ENCODE data around the gene LCTL. TPM values are rescaled to one million over a fixed set of nuclear protein-coding genes. Genes with fewer than 3 reads are reported as not detected.

Gene LCTL
- total RNA-seq, 2 experiments from 2014 or later: not detected

GRCh38 chr15:66567897-66568296 is 2.1 kb upstream of the LCTL start:
- POLR2A ChIA-PET: no interaction called here
- Mint-ChIP-seq H3K27ac (no peak overlapping the region), H3K4me3 (no peak overlapping the region), H3K27me3 (peaks cover 3% of the 10 kb centered on the region), H3K4me1 (peaks cover 5% of the 10 kb centered on the region), H3K9me3 (no peaks in the 10 kb centered on the region), H3K36me3 (ENCODE audit: low read depth) (no peaks in the 10 kb centered on the region)
- CTCF ChIA-PET: interaction anchor here (0.9 kb wide), 1 partner anchor 12 kb away, joined by 3 read pairs; no protein-coding TSS in a partner anchor
- DNase-seq: no peak

GRCh38 chr15:66566963-66567531 is 1.2 kb upstream of the LCTL start:
- CTCF ChIA-PET: interaction anchor here (0.6 to 1.7 kb wide), 7 partner anchors 8 to 782 kb away, joined by 3 to 8 read pairs (median 4); no protein-coding TSS in a partner anchor
- H3K36me3 Mint-ChIP-seq (ENCODE audit: low read depth): no peaks in the 10 kb centered on the region
- peaks cover 3% of the 10 kb centered on the region for H3K27me3 Mint-ChIP-seq
- no peak overlapping the region for H3K4me3 Mint-ChIP-seq
- no peak overlapping the region for H3K27ac Mint-ChIP-seq
- peaks cover 5% of the 10 kb centered on the region for H3K4me1 Mint-ChIP-seq
- POLR2A ChIA-PET: interaction anchor here (1.3 kb wide), 1 partner anchor 62 kb away, joined by 3 read pairs; the partner anchor contains the start of gene ZWILCH
- DNase-seq: peak; percentile 61
- no peaks in the 10 kb centered on the region for H3K9me3 Mint-ChIP-seq

- POLR2A ChIA-PET: no interaction called here
- no peaks in the 10 kb centered on the region for H3K36me3 Mint-ChIP-seq (ENCODE audit: low read depth)
- CTCF ChIA-PET: no interaction called here
Measured at GRCh38 chr15:66565141-66565641, 607 bp downstream of the LCTL start.

GRCh38 chr15:66564136-66565041 is 1.4 kb downstream of the LCTL start:
- POLR2A ChIA-PET: no interaction called here

More at GRCh38 chr15:66565141-66565641, 607 bp downstream of the LCTL start:
- Mint-ChIP-seq H3K9me3 (no peaks in the 10 kb centered on the region), H3K4me1 (peaks cover 5% of the 10 kb centered on the region), H3K4me3 (no peak overlapping the region), H3K27me3 (peaks cover 3% of the 10 kb centered on the region), H3K27ac (no peak overlapping the region)
- DNase-seq: no peak

GRCh38 chr15:66563566-66564110 is 2.2 kb downstream of the LCTL start:
- Mint-ChIP-seq H3K27me3 (peaks cover 3% of the 10 kb centered on the region), H3K4me3 (no peak overlapping the region), H3K9me3 (no peaks in the 10 kb centered on the region), H3K36me3 (ENCODE audit: low read depth) (no peaks in the 10 kb centered on the region), H3K27ac (no peak overlapping the region), H3K4me1 (peaks cover 5% of the 10 kb centered on the region)
- no peak for DNase-seq
- CTCF ChIA-PET: no interaction called here
- POLR2A ChIA-PET: no interaction called here

More at GRCh38 chr15:66564136-66565041, 1.4 kb downstream of the LCTL start:
- CTCF ChIA-PET: no interaction called here
- Mint-ChIP-seq H3K36me3 (ENCODE audit: low read depth) (no peaks in the 10 kb centered on the region), H3K4me1 (peaks cover 5% of the 10 kb centered on the region), H3K27me3 (peaks cover 3% of the 10 kb centered on the region), H3K9me3 (no peaks in the 10 kb centered on the region), H3K27ac (no peak overlapping the region), H3K4me3 (no peak overlapping the region)
- DNase-seq: no peak

GRCh38 chr15:66563126-66563525 is 2.7 kb downstream of the LCTL start:
- ChIA-PET POLR2A (no interaction called here), CTCF (no interaction called here)
- peaks cover 5% of the 10 kb centered on the region for H3K4me1 Mint-ChIP-seq
- H3K4me3 Mint-ChIP-seq: no peak overlapping the region
- DNase-seq: no peak
- no peak overlapping the region for H3K27ac Mint-ChIP-seq
- H3K27me3 Mint-ChIP-seq: peaks cover 3% of the 10 kb centered on the region
- H3K36me3 Mint-ChIP-seq (ENCODE audit: low read depth): no peaks in the 10 kb centered on the region
- H3K9me3 Mint-ChIP-seq: no peaks in the 10 kb centered on the region

GRCh38 chr15:66560856-66561525 is 4.8 kb downstream of the LCTL start:
- POLR2A ChIA-PET: interaction anchor here (0.9 kb wide), 1 partner anchor 19 kb away, joined by 3 read pairs; no protein-coding TSS in a partner anchor
- Mint-ChIP-seq H3K27ac (no peak overlapping the region), H3K27me3 (no peaks in the 10 kb centered on the region), H3K4me3 (no peak overlapping the region), H3K4me1 (no peaks in the 10 kb centered on the region), H3K9me3 (no peaks in the 10 kb centered on the region), H3K36me3 (ENCODE audit: low read depth) (no peaks in the 10 kb centered on the region)
- no peak for DNase-seq
- CTCF ChIA-PET: interaction anchor here (0.6 kb wide), 1 partner anchor 17 kb away, joined by 3 read pairs; no protein-coding TSS in a partner anchor

GRCh38 chr15:66558271-66558670 is 7.5 kb downstream of the LCTL start:
- H3K27ac Mint-ChIP-seq: no peak overlapping the region
- no peaks in the 10 kb centered on the region for H3K27me3 Mint-ChIP-seq
- H3K4me3 Mint-ChIP-seq: no peak overlapping the region
- ChIA-PET CTCF (interaction anchor here (1.5 kb wide), 1 partner anchor 8 kb away, joined by 6 read pairs; no protein-coding TSS in a partner anchor), POLR2A (interaction anchor here (0.7 kb wide), 1 partner anchor 27 kb away, joined by 3 read pairs; no protein-coding TSS in a partner anchor)
- no peak for DNase-seq
- peaks cover 7% of the 10 kb centered on the region for H3K36me3 Mint-ChIP-seq (ENCODE audit: low read depth)
- no peaks in the 10 kb centered on the region for H3K4me1 Mint-ChIP-seq
- no peaks in the 10 kb centered on the region for H3K9me3 Mint-ChIP-seq

GRCh38 chr15:66555685-66556084 is 10.1 kb downstream of the LCTL start:
- H3K9me3 Mint-ChIP-seq: no peaks in the 10 kb centered on the region
- H3K27me3 Mint-ChIP-seq: no peaks in the 10 kb centered on the region
- no peak overlapping the region for H3K4me3 Mint-ChIP-seq
- CTCF ChIA-PET: interaction anchor here (0.6 kb wide), 1 partner anchor 12 kb away, joined by 3 read pairs; no protein-coding TSS in a partner anchor
- POLR2A ChIA-PET: interaction anchor here (1.0 kb wide), 1 partner anchor 19 kb away, joined by 3 read pairs; no protein-coding TSS in a partner anchor
- DNase-seq: no peak
- no peaks in the 10 kb centered on the region for H3K4me1 Mint-ChIP-seq
- no peak overlapping the region for H3K27ac Mint-ChIP-seq
- peaks cover 18% of the 10 kb centered on the region for H3K36me3 Mint-ChIP-seq (ENCODE audit: low read depth)

- H3K9me3 Mint-ChIP-seq: no peaks in the 10 kb centered on the region
- H3K27me3 Mint-ChIP-seq: no peaks in the 10 kb centered on the region
- POLR2A ChIA-PET: no interaction called here
- DNase-seq: no peak
- H3K4me1 Mint-ChIP-seq: no peaks in the 10 kb centered on the region
- H3K36me3 Mint-ChIP-seq (ENCODE audit: low read depth): peaks cover 28% of the 10 kb centered on the region
- H3K27ac Mint-ChIP-seq: no peak overlapping the region
- CTCF ChIA-PET: no interaction called here
- no peak overlapping the region for H3K4me3 Mint-ChIP-seq
Measured at GRCh38 chr15:66545255-66545654, 20.5 kb downstream of the LCTL start.

- Mint-ChIP-seq H3K27me3 (no peaks in the 10 kb centered on the region), H3K4me1 (no peaks in the 10 kb centered on the region), H3K4me3 (no peak overlapping the region), H3K36me3 (ENCODE audit: low read depth) (peaks cover 38% of the 10 kb centered on the region), H3K9me3 (no peaks in the 10 kb centered on the region), H3K27ac (no peak overlapping the region)
- ChIA-PET POLR2A (interaction anchor here (0.7 kb wide), 1 partner anchor 18 kb away, joined by 3 read pairs; no protein-coding TSS in a partner anchor), CTCF (interaction anchor here (1.2 kb wide), 1 partner anchor 19 kb away, joined by 3 read pairs; no protein-coding TSS in a partner anchor)
- DNase-seq: no peak
Measured at GRCh38 chr15:66542896-66543295, 22.9 kb downstream of the LCTL start.

GRCh38 chr15:66535056-66535455 is 30.7 kb downstream of the LCTL start:
- no peaks in the 10 kb centered on the region for H3K9me3 Mint-ChIP-seq
- H3K4me1 Mint-ChIP-seq: no peaks in the 10 kb centered on the region
- no peak overlapping the region for H3K4me3 Mint-ChIP-seq
- H3K36me3 Mint-ChIP-seq (ENCODE audit: low read depth): peaks cover 41% of the 10 kb centered on the region
- CTCF ChIA-PET: interaction anchor here (1.0 kb wide), 1 partner anchor 22 kb away, joined by 3 read pairs; no protein-coding TSS in a partner anchor
- no peaks in the 10 kb centered on the region for H3K27me3 Mint-ChIP-seq
- POLR2A ChIA-PET: no interaction called here
- no peak overlapping the region for H3K27ac Mint-ChIP-seq
- DNase-seq: no peak

Data from activated CD4-positive, alpha-beta memory T cell treated with anti-CD3 and anti-CD28 coated beads, Interleukin-2, amount 10 ng/mL, durations not matched to agents 7 days and 5 days (primary cell).